ENCODE measurements around the gene PRR14L. TPM values are rescaled to one million over a fixed set of nuclear protein-coding genes. Genes with fewer than 3 reads are reported as not detected.
"Not testable (repeated sequence)": the region's sequence is repeated elsewhere in the genome, so short reads cannot be mapped to it uniquely, and the experiment has no call there.

Gene PRR14L
- 41.6 and 42.5 TPM in 2 replicates for total RNA-seq (2022)
- Bru-seq, nascent RNA, result percentile 77 among the genes with signal in this experiment
- BruChase-seq, experiment 1, labeled RNA remaining after a 2-hour chase, result percentile 90 among the genes with signal in this experiment
- percentile 83 among the genes with signal in this experiment for BruChase-seq, experiment 2, labeled RNA remaining after a 6-hour chase
- long read RNA-seq, partial matches to known transcripts, result 1 of 7 reads
- long read RNA-seq, other reads (novel, unspliced or antisense), result 6 of 7 reads

DNA sequence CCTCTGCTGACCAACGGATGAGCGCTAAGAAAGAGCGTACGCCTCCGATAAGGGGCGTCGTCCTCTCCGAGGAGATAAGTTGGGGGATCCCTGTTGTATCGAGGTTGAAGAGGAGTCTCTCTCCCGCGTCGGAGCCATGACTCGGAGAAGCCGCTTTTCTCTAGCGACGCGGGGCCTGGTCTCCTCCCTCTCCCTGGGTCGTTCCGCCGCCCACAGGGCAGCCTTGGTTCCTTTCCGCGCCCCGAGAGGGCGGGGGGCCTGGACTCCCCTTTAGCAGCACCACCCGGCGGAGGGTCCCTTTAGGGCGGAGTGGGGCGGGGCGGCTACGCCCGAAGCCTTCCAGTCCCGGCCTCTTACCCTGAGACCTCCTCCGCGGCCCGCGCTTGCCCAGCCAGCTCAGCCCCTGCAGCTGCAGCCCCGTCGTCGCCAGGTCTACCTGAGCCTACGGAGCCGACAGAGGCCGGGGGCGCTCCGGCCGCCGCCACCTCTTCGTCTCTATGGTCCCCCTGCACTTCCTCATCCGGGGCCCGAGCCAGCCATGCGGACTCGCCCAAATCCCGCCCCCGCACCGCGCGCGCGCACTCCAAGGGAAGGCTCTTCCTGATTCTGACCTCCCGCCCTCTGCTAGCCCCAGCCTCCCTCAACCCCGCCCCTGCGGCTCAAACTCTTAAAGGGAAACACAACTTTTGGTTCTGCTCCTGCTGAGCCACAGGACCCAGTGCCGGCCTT lies at the start of gene PRR14L:
PRR14L (minus strand) TSS at position 497 of the 729 bp plus-strand sequence. CDS start 11,272 bp downstream, outside the sequence.
- H3K27me3 Mint-ChIP-seq (ENCODE audit: insufficient read depth, unreplicated experiment), result no peaks in the 10 kb centered on the region

DNA sequence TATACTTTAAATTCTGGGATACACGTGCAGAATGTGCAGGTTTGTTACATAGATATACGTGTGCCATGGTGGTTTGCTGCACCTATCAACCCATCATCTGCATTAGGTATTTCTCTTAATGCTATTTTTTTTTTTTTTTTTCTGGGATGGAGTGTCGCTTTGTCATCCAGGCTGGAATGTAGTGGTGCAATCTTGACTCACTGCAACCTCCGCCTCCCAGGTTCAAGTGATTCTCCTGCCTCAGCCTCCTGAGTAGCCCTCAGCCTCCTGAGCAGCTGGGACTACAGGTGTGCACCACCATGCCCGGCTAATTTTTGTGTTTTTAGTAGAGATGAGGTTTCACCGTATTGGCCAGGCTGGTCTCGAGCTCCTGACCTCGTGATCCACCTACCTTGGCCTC lies 49.4 kb upstream of the PRR14L start:
- H3K9me3 ChIP-seq; POLR2A ChIA-PET; BruUV-seq (replicated peaks); H3K27me3 Mint-ChIP-seq (ENCODE audit: insufficient read depth, unreplicated experiment); intact Hi-C loops (cut with micrococcal nuclease; ENCODE audit: unreplicated experiment); H3K9me3 Mint-ChIP-seq (ENCODE audit: unreplicated experiment); H3K27ac Mint-ChIP-seq (ENCODE audit: unreplicated experiment); H3K36me3 ChIP-seq (ENCODE audit: control insufficient read depth, insufficient read depth, low read length); H3K4me1 Mint-ChIP-seq (ENCODE audit: low read depth, unreplicated experiment); H3K4me3 ChIP-seq (ENCODE audit: low read depth, low read length); DNase-seq; H3K27me3 ChIP-seq (replicated peaks; ENCODE audit: control insufficient read depth, insufficient read depth, low read length); H3K4me3 Mint-ChIP-seq (ENCODE audit: unreplicated experiment): not testable (repeated sequence)
- H3K4me1 ChIP-seq, result peaks cover 11% of the 10 kb centered on the region
- H3K36me3 Mint-ChIP-seq (ENCODE audit: insufficient read depth, unreplicated experiment), result peaks cover 43% of the 10 kb centered on the region
- CTCF ChIA-PET, result interaction anchor here (0.6 kb wide), 1 partner anchor 171 kb away, joined by 4 read pairs; no protein-coding TSS in a partner anchor

More for the DNA sequence above, at the start of gene PRR14L:
- H3K4me1 ChIP-seq, result peaks cover 35% of the 10 kb centered on the region
- peak in 1 of 2 experiments; percentile 21 for TF ChIP-seq CTCF (IDR thresholded peaks at IDR 0.05; ENCODE audit: insufficient read depth in 1 of 2, low read depth in 1 of 2, low read length in 1 of 2, severe bottlenecking in 1 of 2, unreplicated experiment in 1 of 2)
- CTCF ChIA-PET, result interaction anchor here (0.9 kb wide), 1 partner anchor 73 kb away, joined by 3 read pairs; no protein-coding TSS in a partner anchor
- peaks cover 20% of the 10 kb centered on the region for H3K36me3 Mint-ChIP-seq (ENCODE audit: insufficient read depth, unreplicated experiment)
- H3K4me3 ChIP-seq (ENCODE audit: low read depth, low read length), result peak within 1 kb of the TSS; percentile 54
- DNase-seq, result peak; percentile 96 to 98
- H3K4me1 Mint-ChIP-seq (ENCODE audit: low read depth, unreplicated experiment), result peaks cover 13% of the 10 kb centered on the region
- H3K9me3 ChIP-seq, result no peaks in the 10 kb centered on the region
- no peaks in the 10 kb centered on the region for H3K9me3 Mint-ChIP-seq (ENCODE audit: unreplicated experiment)
- peak within 1 kb of the TSS; percentile 81 for H3K4me3 Mint-ChIP-seq (ENCODE audit: unreplicated experiment)
- POLR2A ChIA-PET, result interaction anchor here (0.5 kb wide), 2 partner anchors 14 to 638 kb away, joined by 4 to 10 read pairs; no protein-coding TSS in a partner anchor
- peak within 1 kb of the TSS; percentile 87 for H3K27ac Mint-ChIP-seq (ENCODE audit: unreplicated experiment)
- no peaks in the 10 kb centered on the region for H3K36me3 ChIP-seq (ENCODE audit: control insufficient read depth, insufficient read depth, low read length)
- BruUV-seq (replicated peaks), result no TSS peak
- no peaks in the 10 kb centered on the region for H3K27me3 ChIP-seq (replicated peaks; ENCODE audit: control insufficient read depth, insufficient read depth, low read length)
- intact Hi-C loops (cut with micrococcal nuclease; ENCODE audit: unreplicated experiment), result no loop called here

- POLR2A ChIA-PET, result interaction anchor here (0.6 kb wide), 1 partner anchor 225 kb away, joined by 3 read pairs; no protein-coding TSS in a partner anchor
- no peaks in the 10 kb centered on the region for H3K4me1 ChIP-seq
- no peak for TF ChIP-seq CTCF (IDR thresholded peaks at IDR 0.05; ENCODE audit: insufficient read depth in 1 of 2, low read depth in 1 of 2, low read length in 1 of 2, severe bottlenecking in 1 of 2, unreplicated experiment in 1 of 2)
- CTCF ChIA-PET, result no interaction called here
- H3K9me3 ChIP-seq, result no peaks in the 10 kb centered on the region
- Mint-ChIP-seq H3K27ac (ENCODE audit: unreplicated experiment) (no peak overlapping the region), H3K27me3 (ENCODE audit: insufficient read depth, unreplicated experiment) (no peaks in the 10 kb centered on the region), H3K9me3 (ENCODE audit: unreplicated experiment) (no peaks in the 10 kb centered on the region), H3K36me3 (ENCODE audit: insufficient read depth, unreplicated experiment) (peaks cover 5% of the 10 kb centered on the region), H3K4me1 (ENCODE audit: low read depth, unreplicated experiment) (no peaks in the 10 kb centered on the region), H3K4me3 (ENCODE audit: unreplicated experiment) (no peak overlapping the region)
- H3K27me3 ChIP-seq (replicated peaks; ENCODE audit: control insufficient read depth, insufficient read depth, low read length), result no peaks in the 10 kb centered on the region
- no peaks in the 10 kb centered on the region for H3K36me3 ChIP-seq (ENCODE audit: control insufficient read depth, insufficient read depth, low read length)
- H3K4me3 ChIP-seq (ENCODE audit: low read depth, low read length), result no peak overlapping the region
- intact Hi-C loops (cut with micrococcal nuclease; ENCODE audit: unreplicated experiment), result no loop called here
- no peak for DNase-seq
- no TSS peak for BruUV-seq (replicated peaks)
Measured at GRCh38 chr22:31790240-31790639, 40.3 kb upstream of the PRR14L start.

All from Caco-2 (cell line).